ENCODE results near the gene AMIGO3. TPM values are rescaled to one million over a fixed set of nuclear protein-coding genes. Genes with fewer than 3 reads are reported as not detected.

The AMIGO3 gene
- total and polyA plus RNA-seq, 10 of the 15 experiments (the other 5 are each of a cell fraction or from before 2014, with no cell fraction given) = 0.07 to 1.3 (median 0.44) TPM; not detected in 3

DNA sequence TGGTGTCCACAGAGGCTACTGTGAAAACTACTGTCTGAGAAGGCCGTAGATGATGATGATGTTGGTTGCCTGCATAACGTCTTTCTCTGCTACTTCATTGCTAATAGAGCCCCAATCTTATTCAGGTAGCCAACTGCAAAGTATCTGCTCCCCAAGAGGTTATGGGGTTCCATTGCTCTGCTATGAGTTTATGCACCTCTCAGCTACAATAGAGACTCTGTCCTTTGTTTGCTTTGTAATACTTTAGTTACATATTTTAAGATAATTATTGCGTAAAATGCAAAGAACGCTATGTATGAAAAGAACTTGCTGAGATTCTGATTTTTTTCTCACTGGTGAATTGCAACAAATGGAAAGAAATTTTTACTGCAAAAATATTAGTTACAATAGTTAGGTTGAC lies 32.0 kb upstream of the AMIGO3 start:
- ChIA-PET RAD21 (ENCODE audit: unreplicated experiment) (no interaction called here), CTCF (no interaction called here), SMC1A (ENCODE audit: uncharacterized antibody, unreplicated experiment) (no interaction called here), POLR2A (no interaction called here)
- no peak for FAIRE-seq
- intact Hi-C loops (cut with micrococcal nuclease; ENCODE audit: unreplicated experiment) (no loop called here), in situ Hi-C loops (cut with MboI) (no loop called here)
- Histone ChIP-seq H3K27me3 (replicated peaks in 1 of 2; ENCODE audit: control insufficient read depth in 2 of 2, insufficient read depth in 2 of 2, low read length in 1 of 2) (no peaks in the 10 kb centered on the region), H3K36me3 (ENCODE audit: control insufficient read depth in 2 of 2, insufficient read depth in 2 of 2, low read length in 1 of 2) (no peaks in the 10 kb centered on the region; a peak in 2 of 4 replicates), H4K20me1 (ENCODE audit: control insufficient read depth, insufficient read depth) (no peaks in the 10 kb centered on the region), H3K4me1 (ENCODE audit: control insufficient read depth, insufficient read depth, low read length) (no peaks in the 10 kb centered on the region), H3K4me2 (ENCODE audit: control insufficient read depth, insufficient read depth) (no peak overlapping the region), H3K27ac (ENCODE audit: control insufficient read depth, insufficient read depth) (no peak overlapping the region), H2AFZ (ENCODE audit: control insufficient read depth, low read depth, low read length) (no peak overlapping the region), H3K4me3 (no peak overlapping the region), H3K9me3 (replicated peaks; ENCODE audit: control insufficient read depth, insufficient read depth, low read length) (no peaks in the 10 kb centered on the region), H3K9ac (ENCODE audit: control insufficient read depth, insufficient read depth, low read length) (no peak overlapping the region), H3K79me2 (ENCODE audit: control insufficient read depth, insufficient read depth, low read length) (no peaks in the 10 kb centered on the region)
- no TSS peak for BruUV-seq (replicated peaks)
- WGBS (ENCODE audit: insufficient coverage, insufficient replicate concordance, low lambda C conversion rate, missing lambda C conversion rate) = 78% methylated on average over 4 of the region's 4 CpGs
- no peak for ATAC-seq
- TF ChIP-seq NBN (IDR thresholded peaks at IDR 0.05) = no peak
- no peak for TF ChIP-seq SREBF2 (IDR thresholded peaks at IDR 0.05; ENCODE audit: low read length)
- TF ChIP-seq, protein P1, sequence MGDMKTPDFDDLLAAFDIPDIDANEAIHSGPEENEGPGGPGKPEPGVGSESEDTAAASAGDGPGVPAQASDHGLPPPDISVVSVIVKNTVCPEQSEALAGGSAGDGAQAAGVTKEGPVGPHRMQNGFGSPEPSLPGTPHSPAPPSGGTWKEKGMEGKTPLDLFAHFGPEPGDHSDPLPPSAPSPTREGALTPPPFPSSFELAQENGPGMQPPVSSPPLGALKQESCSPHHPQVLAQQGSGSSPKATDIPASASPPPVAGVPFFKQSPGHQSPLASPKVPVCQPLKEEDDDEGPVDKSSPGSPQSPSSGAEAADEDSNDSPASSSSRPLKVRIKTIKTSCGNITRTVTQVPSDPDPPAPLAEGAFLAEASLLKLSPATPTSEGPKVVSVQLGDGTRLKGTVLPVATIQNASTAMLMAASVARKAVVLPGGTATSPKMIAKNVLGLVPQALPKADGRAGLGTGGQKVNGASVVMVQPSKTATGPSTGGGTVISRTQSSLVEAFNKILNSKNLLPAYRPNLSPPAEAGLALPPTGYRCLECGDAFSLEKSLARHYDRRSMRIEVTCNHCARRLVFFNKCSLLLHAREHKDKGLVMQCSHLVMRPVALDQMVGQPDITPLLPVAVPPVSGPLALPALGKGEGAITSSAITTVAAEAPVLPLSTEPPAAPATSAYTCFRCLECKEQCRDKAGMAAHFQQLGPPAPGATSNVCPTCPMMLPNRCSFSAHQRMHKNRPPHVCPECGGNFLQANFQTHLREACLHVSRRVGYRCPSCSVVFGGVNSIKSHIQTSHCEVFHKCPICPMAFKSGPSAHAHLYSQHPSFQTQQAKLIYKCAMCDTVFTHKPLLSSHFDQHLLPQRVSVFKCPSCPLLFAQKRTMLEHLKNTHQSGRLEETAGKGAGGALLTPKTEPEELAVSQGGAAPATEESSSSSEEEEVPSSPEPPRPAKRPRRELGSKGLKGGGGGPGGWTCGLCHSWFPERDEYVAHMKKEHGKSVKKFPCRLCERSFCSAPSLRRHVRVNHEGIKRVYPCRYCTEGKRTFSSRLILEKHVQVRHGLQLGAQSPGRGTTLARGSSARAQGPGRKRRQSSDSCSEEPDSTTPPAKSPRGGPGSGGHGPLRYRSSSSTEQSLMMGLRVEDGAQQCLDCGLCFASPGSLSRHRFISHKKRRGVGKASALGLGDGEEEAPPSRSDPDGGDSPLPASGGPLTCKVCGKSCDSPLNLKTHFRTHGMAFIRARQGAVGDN (IDR thresholded peaks at IDR 0.05) = no peak
- TF ChIP-seq MEF2B (IDR thresholded peaks at IDR 0.05; ENCODE audit: partially characterized antibody, poor library complexity, severe bottlenecking) = no peak
- TF ChIP-seq SUPT20H (IDR thresholded peaks at IDR 0.05; ENCODE audit: borderline replicate concordance, control insufficient read depth, low read depth, low read length) = no peak
- TF ChIP-seq ZNF217 (IDR thresholded peaks at IDR 0.05) = no peak
- no peak for TF ChIP-seq CREB1 (IDR thresholded peaks at IDR 0.05; ENCODE audit: low read depth)
- no peak for TF ChIP-seq RAD51 (IDR thresholded peaks at IDR 0.05)
- TF ChIP-seq RUNX3 (IDR thresholded peaks at IDR 0.05; ENCODE audit: low read length) = no peak
- TF ChIP-seq ZNF274 (IDR thresholded peaks at IDR 0.05; ENCODE audit: insufficient read depth, insufficient read length) = no peak
- DNase-seq (ENCODE audit: low read depth, low spot score) = no peak

Measured in GM12878 (cell line).